Activated T-cell treated with anti-CD3 and anti-CD28 coated beads for 1 hour (primary cell): ENCODE results near the gene NUTM2E.
"Not testable (repeated sequence)": the region's sequence is repeated elsewhere in the genome, so short reads cannot be mapped to it uniquely, and the experiment has no call there.

Experiments used
- DNase-seq: peaks from one replicate; pipeline ENCODE4 v3.0.0-alpha.2; 2020; ENCODE audit warnings: low read depth

The NUTM2E gene

DNA sequence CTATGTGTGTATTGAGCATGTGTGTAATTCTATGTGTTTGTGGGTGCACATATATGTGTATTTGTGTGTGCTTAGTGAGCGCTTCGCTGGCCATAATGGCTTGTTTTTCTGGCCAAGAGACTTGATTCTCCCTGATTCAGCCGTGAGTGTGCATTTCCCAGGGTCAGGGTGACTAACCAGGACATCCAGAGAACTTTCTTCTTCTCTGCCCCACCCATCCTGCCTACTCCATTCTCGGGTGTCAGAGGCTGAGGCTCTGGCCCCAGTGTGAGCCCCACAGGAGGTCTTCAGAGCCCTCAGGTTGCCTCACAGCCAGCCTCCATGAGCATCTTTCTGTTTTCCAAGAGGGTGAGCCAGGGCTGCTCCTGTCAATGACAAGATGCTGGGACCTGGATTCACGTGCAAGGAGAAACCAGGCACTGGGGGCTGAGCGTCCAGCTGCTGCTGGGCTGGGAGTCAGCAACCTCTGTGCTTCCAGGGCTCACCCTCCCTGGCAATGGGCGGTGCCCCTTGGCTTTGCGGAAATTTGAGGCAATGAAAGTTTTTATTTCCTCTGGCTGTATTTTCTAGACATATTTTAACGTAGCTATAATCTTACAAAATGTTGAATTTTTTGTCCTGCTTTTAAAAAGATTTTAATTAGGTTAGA, 40.5 kb downstream of the NUTM2E start:
- DNase-seq, result not testable (repeated sequence)

GRCh38 chr10:79868023-79868422, 41.5 kb downstream of the NUTM2E start:
- not testable (repeated sequence) for DNase-seq

- not testable (repeated sequence) for DNase-seq
Measured at GRCh38 chr10:79869439-79870097, 43.0 kb downstream of the NUTM2E start.

GRCh38 chr10:79871729-79872128, 45.2 kb downstream of the NUTM2E start:
- DNase-seq, result not testable (repeated sequence)
